Measurements from ENCODE around the gene PCDH9. TPM values are rescaled to one million over a fixed set of nuclear protein-coding genes. Genes with fewer than 3 reads are reported as not detected.

PCDH9 gene
- total RNA-seq, 1 experiment from 2014 or later = 5.8 TPM

DNA sequence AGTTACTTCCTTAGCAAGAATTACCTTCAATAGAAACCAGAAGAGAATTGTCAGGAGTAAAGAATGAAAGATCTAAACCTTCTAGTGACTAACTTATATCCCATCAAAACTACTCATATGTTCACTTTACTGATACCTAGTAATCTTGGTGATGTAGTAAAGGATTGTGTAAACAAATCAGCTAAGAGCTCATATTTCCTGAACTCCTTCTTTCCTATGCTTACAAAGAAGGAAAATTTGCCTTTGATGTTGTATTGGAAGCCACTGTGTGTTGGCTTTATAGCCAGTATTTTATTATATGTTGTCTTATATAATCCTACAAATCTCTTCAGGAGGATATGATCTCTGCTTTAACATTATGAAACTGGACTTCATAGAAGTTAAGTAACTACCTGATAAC, 671.0 kb downstream of the PCDH9 start:
- H3K4me1 ChIP-seq (ENCODE audit: insufficient read depth, low read length, poor library complexity, severe bottlenecking) = no peaks in the 10 kb centered on the region
- TF ChIP-seq EZH2 (IDR thresholded peaks at IDR 0.05; ENCODE audit: borderline replicate concordance, low read depth, low read length, poor library complexity, severe bottlenecking) = no peak
- TF ChIP-seq, protein P1, sequence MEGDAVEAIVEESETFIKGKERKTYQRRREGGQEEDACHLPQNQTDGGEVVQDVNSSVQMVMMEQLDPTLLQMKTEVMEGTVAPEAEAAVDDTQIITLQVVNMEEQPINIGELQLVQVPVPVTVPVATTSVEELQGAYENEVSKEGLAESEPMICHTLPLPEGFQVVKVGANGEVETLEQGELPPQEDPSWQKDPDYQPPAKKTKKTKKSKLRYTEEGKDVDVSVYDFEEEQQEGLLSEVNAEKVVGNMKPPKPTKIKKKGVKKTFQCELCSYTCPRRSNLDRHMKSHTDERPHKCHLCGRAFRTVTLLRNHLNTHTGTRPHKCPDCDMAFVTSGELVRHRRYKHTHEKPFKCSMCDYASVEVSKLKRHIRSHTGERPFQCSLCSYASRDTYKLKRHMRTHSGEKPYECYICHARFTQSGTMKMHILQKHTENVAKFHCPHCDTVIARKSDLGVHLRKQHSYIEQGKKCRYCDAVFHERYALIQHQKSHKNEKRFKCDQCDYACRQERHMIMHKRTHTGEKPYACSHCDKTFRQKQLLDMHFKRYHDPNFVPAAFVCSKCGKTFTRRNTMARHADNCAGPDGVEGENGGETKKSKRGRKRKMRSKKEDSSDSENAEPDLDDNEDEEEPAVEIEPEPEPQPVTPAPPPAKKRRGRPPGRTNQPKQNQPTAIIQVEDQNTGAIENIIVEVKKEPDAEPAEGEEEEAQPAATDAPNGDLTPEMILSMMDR (conservative IDR thresholded peaks at IDR 0.05; ENCODE audit: low read depth, low read length) = no peak
- H3K36me3 ChIP-seq (ENCODE audit: insufficient read depth, low read length, poor library complexity, severe bottlenecking) = no peaks in the 10 kb centered on the region
- POLR2A ChIA-PET (ENCODE audit: low non-redundant PET) = no interaction called here
- no peak overlapping the region for H3K4me3 ChIP-seq (ENCODE audit: low read depth, low read length, poor library complexity, severe bottlenecking)
- no peak overlapping the region for H3K27ac ChIP-seq (ENCODE audit: low read depth, low read length, poor library complexity, severe bottlenecking)
- no peaks in the 10 kb centered on the region for H3K27me3 ChIP-seq (replicated peaks; ENCODE audit: insufficient read depth, low read depth, low read length, poor library complexity)
- H3K9me3 ChIP-seq (ENCODE audit: low read depth, low read length, poor library complexity, severe bottlenecking) = no peaks in the 10 kb centered on the region
- intact Hi-C loops (cut with micrococcal nuclease; ENCODE audit: unreplicated experiment) = no loop called here
- DNase-seq (ENCODE audit: low spot score) = no peak
- CTCF ChIA-PET = no interaction called here
- no TSS peak for BruUV-seq (replicated peaks)

DNA sequence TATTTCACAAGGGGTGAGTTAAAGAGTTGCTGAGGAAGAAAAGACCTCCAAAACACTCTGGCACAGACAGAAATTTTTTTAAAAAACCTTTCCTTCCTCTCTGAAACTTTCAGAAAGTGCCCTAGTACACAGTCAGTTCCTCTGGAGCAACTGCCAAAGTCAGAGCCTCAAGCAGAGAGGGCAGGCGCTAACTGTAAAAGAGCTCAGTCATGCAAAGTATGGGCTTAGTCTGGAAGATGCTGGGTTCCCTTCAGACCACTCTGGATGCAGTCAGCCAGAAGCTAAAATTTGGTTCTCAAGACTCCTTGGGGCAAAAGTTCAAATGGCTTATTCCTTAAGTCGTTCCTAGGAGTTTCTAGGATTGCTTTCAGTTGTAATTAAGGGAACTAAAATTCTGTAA, 671.6 kb downstream of the PCDH9 start:
- POLR2A ChIA-PET (ENCODE audit: low non-redundant PET) = no interaction called here
- Histone ChIP-seq H3K27ac (ENCODE audit: low read depth, low read length, poor library complexity, severe bottlenecking) (no peak overlapping the region), H3K9me3 (ENCODE audit: low read depth, low read length, poor library complexity, severe bottlenecking) (no peaks in the 10 kb centered on the region), H3K4me1 (ENCODE audit: insufficient read depth, low read length, poor library complexity, severe bottlenecking) (no peaks in the 10 kb centered on the region), H3K4me3 (ENCODE audit: low read depth, low read length, poor library complexity, severe bottlenecking) (no peak overlapping the region), H3K36me3 (ENCODE audit: insufficient read depth, low read length, poor library complexity, severe bottlenecking) (no peaks in the 10 kb centered on the region), H3K27me3 (replicated peaks; ENCODE audit: insufficient read depth, low read depth, low read length, poor library complexity) (no peaks in the 10 kb centered on the region)
- CTCF ChIA-PET = no interaction called here
- intact Hi-C loops (cut with micrococcal nuclease; ENCODE audit: unreplicated experiment) = no loop called here
- no peak for DNase-seq (ENCODE audit: low spot score)
- BruUV-seq (replicated peaks) = no TSS peak
- TF ChIP-seq, protein P1 (conservative IDR thresholded peaks at IDR 0.05; ENCODE audit: low read depth, low read length) = no peak
- no peak for TF ChIP-seq EZH2 (IDR thresholded peaks at IDR 0.05; ENCODE audit: borderline replicate concordance, low read depth, low read length, poor library complexity, severe bottlenecking)

DNA sequence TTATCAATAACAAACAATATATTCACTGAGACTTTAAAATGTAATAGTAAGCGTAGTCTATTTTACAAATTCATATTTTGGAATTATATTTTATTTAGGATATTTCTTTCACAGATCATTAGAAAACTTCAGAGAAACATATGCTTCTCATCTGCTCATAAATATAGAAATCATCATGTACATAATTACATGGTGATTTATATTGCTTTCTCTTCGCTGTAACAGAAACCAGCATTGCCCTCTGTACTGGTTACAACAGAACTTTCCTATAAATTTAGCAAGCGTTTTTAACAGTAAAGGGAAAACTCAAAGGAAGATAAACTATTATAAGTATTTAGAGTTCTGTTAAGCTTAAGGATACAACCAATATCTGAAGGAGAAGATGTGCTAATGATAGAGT, 672.8 kb downstream of the PCDH9 start:
- BruUV-seq (replicated peaks) = no TSS peak
- CTCF ChIA-PET = no interaction called here

DNA sequence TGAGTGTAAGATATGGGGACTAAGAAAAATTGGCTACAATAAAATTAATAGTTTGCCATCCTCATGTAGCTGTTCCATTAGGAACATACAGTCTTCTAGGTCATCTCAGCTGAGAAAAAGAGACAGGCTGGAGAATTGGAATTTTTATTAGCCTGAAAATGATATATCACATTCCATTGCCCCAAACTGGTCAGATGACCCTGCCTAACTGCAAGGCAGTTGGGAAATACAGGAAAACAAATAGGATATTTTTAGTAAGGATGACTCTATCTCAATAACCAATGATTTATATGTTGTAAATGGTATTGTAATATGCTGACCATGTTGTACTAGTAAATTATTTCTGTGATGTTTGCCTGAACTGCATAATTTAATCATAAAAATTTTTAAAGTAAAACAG, 673.8 kb downstream of the PCDH9 start:
- ChIA-PET CTCF (no interaction called here), POLR2A (ENCODE audit: low non-redundant PET) (no interaction called here)
- no peak overlapping the region for H3K27ac ChIP-seq (ENCODE audit: low read depth, low read length, poor library complexity, severe bottlenecking)
- H3K4me1 ChIP-seq (ENCODE audit: insufficient read depth, low read length, poor library complexity, severe bottlenecking) = no peaks in the 10 kb centered on the region
- no peaks in the 10 kb centered on the region for H3K36me3 ChIP-seq (ENCODE audit: insufficient read depth, low read length, poor library complexity, severe bottlenecking)
- DNase-seq (ENCODE audit: low spot score) = no peak
- H3K27me3 ChIP-seq (replicated peaks; ENCODE audit: insufficient read depth, low read depth, low read length, poor library complexity) = no peaks in the 10 kb centered on the region
- no peak overlapping the region for H3K4me3 ChIP-seq (ENCODE audit: low read depth, low read length, poor library complexity, severe bottlenecking)
- intact Hi-C loops (cut with micrococcal nuclease; ENCODE audit: unreplicated experiment) = no loop called here
- H3K9me3 ChIP-seq (ENCODE audit: low read depth, low read length, poor library complexity, severe bottlenecking) = no peaks in the 10 kb centered on the region
- no peak for TF ChIP-seq EZH2 (IDR thresholded peaks at IDR 0.05; ENCODE audit: borderline replicate concordance, low read depth, low read length, poor library complexity, severe bottlenecking)
- TF ChIP-seq, protein P1 (conservative IDR thresholded peaks at IDR 0.05; ENCODE audit: low read depth, low read length) = no peak
- BruUV-seq (replicated peaks) = no TSS peak

More for the DNA sequence above, 672.8 kb downstream of the PCDH9 start:
- H3K27ac ChIP-seq (ENCODE audit: low read depth, low read length, poor library complexity, severe bottlenecking) = no peak overlapping the region
- DNase-seq (ENCODE audit: low spot score) = no peak
- no peaks in the 10 kb centered on the region for H3K4me1 ChIP-seq (ENCODE audit: insufficient read depth, low read length, poor library complexity, severe bottlenecking)
- POLR2A ChIA-PET (ENCODE audit: low non-redundant PET) = no interaction called here
- no peaks in the 10 kb centered on the region for H3K36me3 ChIP-seq (ENCODE audit: insufficient read depth, low read length, poor library complexity, severe bottlenecking)
- H3K9me3 ChIP-seq (ENCODE audit: low read depth, low read length, poor library complexity, severe bottlenecking) = no peaks in the 10 kb centered on the region
- intact Hi-C loops (cut with micrococcal nuclease; ENCODE audit: unreplicated experiment) = no loop called here
- TF ChIP-seq EZH2 (IDR thresholded peaks at IDR 0.05; ENCODE audit: borderline replicate concordance, low read depth, low read length, poor library complexity, severe bottlenecking) = no peak
- no peak overlapping the region for H3K4me3 ChIP-seq (ENCODE audit: low read depth, low read length, poor library complexity, severe bottlenecking)
- no peaks in the 10 kb centered on the region for H3K27me3 ChIP-seq (replicated peaks; ENCODE audit: insufficient read depth, low read depth, low read length, poor library complexity)

All from A673 (cell line).